Measurements from ENCODE around the gene ADAMTS15. TPM values are rescaled to one million over a fixed set of nuclear protein-coding genes. Genes with fewer than 3 reads are reported as not detected.

ADAMTS15 gene
- total RNA-seq, 3 donors from 2014 or later (not counting 1 experiment from before 2014, with no cell fraction given) = 0.20 TPM; not detected in 2

GRCh38 chr11:130508913-130509312, 60.5 kb downstream of the ADAMTS15 start:
- no peaks in the 10 kb centered on the region for H3K4me1 ChIP-seq (ENCODE audit: control insufficient read depth, insufficient read depth, low read length)
- no peak for ATAC-seq
- H3K4me3 ChIP-seq (ENCODE audit: low read length) = no peak overlapping the region
- Mint-ChIP-seq H3K36me3 (peaks cover 6% of the 10 kb centered on the region), H3K27ac (no peak overlapping the region), H3K27me3 (ENCODE audit: low read depth in 2 of 2) (peaks cover 4 to 12% of the 10 kb centered on the region in 2 donors), H3K4me3 (no peak overlapping the region), H3K9me3 (peaks cover 4 to 11% of the 10 kb centered on the region in 2 donors), H3K4me1 (no peaks in the 10 kb centered on the region)
- no peaks in the 10 kb centered on the region for H3K27me3 ChIP-seq (ENCODE audit: control insufficient read depth, insufficient read depth, low read length)
- 100% methylated on average over 1 of the region's 1 CpG for WGBS (ENCODE audit: insufficient coverage)
- intact Hi-C loops (cut with micrococcal nuclease) = no loop called here
- H3K27ac ChIP-seq (ENCODE audit: low read length) = no peak overlapping the region
- no peaks in the 10 kb centered on the region for H3K36me3 ChIP-seq (ENCODE audit: control insufficient read depth, insufficient read depth, low read length)
- peaks cover 8% of the 10 kb centered on the region for H3K9me3 ChIP-seq (ENCODE audit: control insufficient read depth, insufficient read depth, low read length)
- no peak for TF ChIP-seq CTCF (IDR thresholded peaks at IDR 0.05)
- no peak for DNase-seq

GRCh38 chr11:130509942-130510341, 61.5 kb downstream of the ADAMTS15 start:
- H3K4me1 Mint-ChIP-seq = no peaks in the 10 kb centered on the region
- no peak overlapping the region for H3K27ac Mint-ChIP-seq
- Histone ChIP-seq H3K27me3 (ENCODE audit: control insufficient read depth, insufficient read depth, low read length) (no peaks in the 10 kb centered on the region), H3K4me1 (ENCODE audit: control insufficient read depth, insufficient read depth, low read length) (no peaks in the 10 kb centered on the region), H3K36me3 (ENCODE audit: control insufficient read depth, insufficient read depth, low read length) (no peaks in the 10 kb centered on the region), H3K9me3 (ENCODE audit: control insufficient read depth, insufficient read depth, low read length) (peaks cover 8% of the 10 kb centered on the region), H3K4me3 (ENCODE audit: low read length) (no peak overlapping the region), H3K27ac (ENCODE audit: low read length) (no peak overlapping the region)
- DNase-seq (no peak), ATAC-seq (no peak)
- WGBS (ENCODE audit: insufficient coverage) = 82% methylated on average over 2 of the region's 2 CpGs
- no peak overlapping the region for H3K4me3 Mint-ChIP-seq
- H3K27me3 Mint-ChIP-seq (ENCODE audit: low read depth in 2 of 2) = peaks cover 4 to 11% of the 10 kb centered on the region in 2 donors
- peaks cover 0 to 6% of the 10 kb centered on the region in 2 donors for H3K9me3 Mint-ChIP-seq
- H3K36me3 Mint-ChIP-seq = peaks cover 6% of the 10 kb centered on the region
- TF ChIP-seq CTCF (IDR thresholded peaks at IDR 0.05) = no peak
- intact Hi-C loops (cut with micrococcal nuclease) = no loop called here

- intact Hi-C loops (cut with micrococcal nuclease) = no loop called here
- Histone ChIP-seq H3K9me3 (ENCODE audit: control insufficient read depth, insufficient read depth, low read length) (peaks cover 8% of the 10 kb centered on the region), H3K36me3 (ENCODE audit: control insufficient read depth, insufficient read depth, low read length) (no peaks in the 10 kb centered on the region), H3K4me1 (ENCODE audit: control insufficient read depth, insufficient read depth, low read length) (no peaks in the 10 kb centered on the region), H3K27me3 (ENCODE audit: control insufficient read depth, insufficient read depth, low read length) (no peaks in the 10 kb centered on the region), H3K27ac (ENCODE audit: low read length) (no peak overlapping the region), H3K4me3 (ENCODE audit: low read length) (no peak overlapping the region)
- Mint-ChIP-seq H3K27ac (no peak overlapping the region), H3K36me3 (peaks cover 6% of the 10 kb centered on the region), H3K4me1 (no peaks in the 10 kb centered on the region), H3K4me3 (no peak overlapping the region), H3K9me3 (peaks cover 0 to 6% of the 10 kb centered on the region in 2 donors), H3K27me3 (ENCODE audit: low read depth in 2 of 2) (peaks cover 4 to 11% of the 10 kb centered on the region in 2 donors)
- WGBS (ENCODE audit: insufficient coverage) = 91% methylated on average over 8 of the region's 8 CpGs
- DNase-seq (no peak), ATAC-seq (no peak)
- TF ChIP-seq CTCF (IDR thresholded peaks at IDR 0.05) = no peak
Observed at GRCh38 chr11:130510407-130511006, 62.1 kb downstream of the ADAMTS15 start.

GRCh38 chr11:130511765-130512164, 63.3 kb downstream of the ADAMTS15 start:
- Histone ChIP-seq H3K9me3 (ENCODE audit: control insufficient read depth, insufficient read depth, low read length) (peaks cover 8% of the 10 kb centered on the region), H3K4me3 (ENCODE audit: low read length) (no peak overlapping the region), H3K27me3 (ENCODE audit: control insufficient read depth, insufficient read depth, low read length) (no peaks in the 10 kb centered on the region), H3K4me1 (ENCODE audit: control insufficient read depth, insufficient read depth, low read length) (no peaks in the 10 kb centered on the region), H3K36me3 (ENCODE audit: control insufficient read depth, insufficient read depth, low read length) (no peaks in the 10 kb centered on the region), H3K27ac (ENCODE audit: low read length) (no peak overlapping the region)
- WGBS (ENCODE audit: insufficient coverage) = 96% methylated on average over 2 of the region's 2 CpGs
- ATAC-seq (no peak), DNase-seq (no peak)
- Mint-ChIP-seq H3K4me1 (no peaks in the 10 kb centered on the region), H3K36me3 (peaks cover 1% of the 10 kb centered on the region), H3K9me3 (peaks cover 0 to 3% of the 10 kb centered on the region in 2 donors), H3K4me3 (no peak overlapping the region), H3K27me3 (ENCODE audit: low read depth in 2 of 2) (peaks cover 2 to 7% of the 10 kb centered on the region in 2 donors), H3K27ac (no peak overlapping the region)
- intact Hi-C loops (cut with micrococcal nuclease) = no loop called here
- TF ChIP-seq CTCF (IDR thresholded peaks at IDR 0.05) = no peak

Data from natural killer cell (primary cell).